Breast epithelium (tissue), 3 donors: ENCODE measurements around the gene FMOD.

Experiments
- POLR2A ChIP-seq: fragments of 450-650 bp; IDR thresholded peaks from one replicate; pipeline ENCODE4 v1.6.1; 2016; ENCODE audit warnings: antibody characterized with exemption, mild to moderate bottlenecking, moderate library complexity
- POLR2AphosphoS5 ChIP-seq, 3 donors: sonication (generic); formaldehyde crosslinking; IDR thresholded peaks; one replicate each; pipeline ENCODE4 v1.6.1; 2017; ENCODE audit warnings: antibody characterized with exemption in 3 of 3
- TF ChIP-seq, protein P1 (sequence below), 3 donors: fragments of 450-650 bp; IDR thresholded peaks; one replicate each; pipeline ENCODE4 v1.5.1; 2016 to 2017; ENCODE audit warnings: antibody characterized with exemption in 3 of 3, mild to moderate bottlenecking in 3 of 3, moderate library complexity in 3 of 3

- TF ChIP-seq, protein P1, sequence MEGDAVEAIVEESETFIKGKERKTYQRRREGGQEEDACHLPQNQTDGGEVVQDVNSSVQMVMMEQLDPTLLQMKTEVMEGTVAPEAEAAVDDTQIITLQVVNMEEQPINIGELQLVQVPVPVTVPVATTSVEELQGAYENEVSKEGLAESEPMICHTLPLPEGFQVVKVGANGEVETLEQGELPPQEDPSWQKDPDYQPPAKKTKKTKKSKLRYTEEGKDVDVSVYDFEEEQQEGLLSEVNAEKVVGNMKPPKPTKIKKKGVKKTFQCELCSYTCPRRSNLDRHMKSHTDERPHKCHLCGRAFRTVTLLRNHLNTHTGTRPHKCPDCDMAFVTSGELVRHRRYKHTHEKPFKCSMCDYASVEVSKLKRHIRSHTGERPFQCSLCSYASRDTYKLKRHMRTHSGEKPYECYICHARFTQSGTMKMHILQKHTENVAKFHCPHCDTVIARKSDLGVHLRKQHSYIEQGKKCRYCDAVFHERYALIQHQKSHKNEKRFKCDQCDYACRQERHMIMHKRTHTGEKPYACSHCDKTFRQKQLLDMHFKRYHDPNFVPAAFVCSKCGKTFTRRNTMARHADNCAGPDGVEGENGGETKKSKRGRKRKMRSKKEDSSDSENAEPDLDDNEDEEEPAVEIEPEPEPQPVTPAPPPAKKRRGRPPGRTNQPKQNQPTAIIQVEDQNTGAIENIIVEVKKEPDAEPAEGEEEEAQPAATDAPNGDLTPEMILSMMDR (IDR thresholded peaks at IDR 0.05): no peak
- TF ChIP-seq POLR2A (no peak), POLR2AphosphoS5 (IDR thresholded peaks at IDR 0.05) (no peak)
Measured at GRCh38 chr1:203328714-203329122, 22.2 kb downstream of the FMOD start.
